ENCODE measurements around the gene CFAP65.
A peak's percentile ranks its signal among the peaks of the same experiment; 100 is the strongest.

Gene CFAP65

GRCh38 chr2:218963601-218964000, 77.7 kb downstream of the CFAP65 start:
- no peaks in the 10 kb centered on the region for H3K36me3 ChIP-seq
- no peak overlapping the region for H3K27ac ChIP-seq
- H3K27me3 ChIP-seq: peaks cover 53 to 79% (median 64%) of the 10 kb centered on the region in 11 experiments
- H3K9ac ChIP-seq: no peak overlapping the region
- peaks cover 0 to 28% (median 12%) of the 10 kb centered on the region in 11 experiments; a peak in 13 of 22 replicates for H4K20me1 ChIP-seq
- no peak overlapping the region for H3K4me3 ChIP-seq
- TF ChIP-seq Cebpa-rat (IDR thresholded peaks at IDR 0.05): no peak
- peaks cover 10 to 23% (median 17%) of the 10 kb centered on the region in 10 experiments; a peak in 19 of 20 replicates for H3K4me1 ChIP-seq
- H3K9me3 ChIP-seq (replicated peaks in 1 of 11): peaks cover 0 to 5% (median 0%) of the 10 kb centered on the region in 11 experiments; a peak in 4 of 22 replicates
- peak overlapping the region in 3 of 11 experiments; percentile 1 to 6 (median 1); a peak in 2 of 22 replicates for H3K4me2 ChIP-seq

- no peak overlapping the region for H3K27ac ChIP-seq
- peaks cover 0 to 28% (median 12%) of the 10 kb centered on the region in 11 experiments; a peak in 13 of 22 replicates for H4K20me1 ChIP-seq
- peaks cover 53 to 85% (median 65%) of the 10 kb centered on the region in 11 experiments for H3K27me3 ChIP-seq
- no peak overlapping the region for H3K4me2 ChIP-seq
- no peaks in the 10 kb centered on the region for H3K36me3 ChIP-seq
- H3K9me3 ChIP-seq (replicated peaks in 1 of 11): peaks cover 0 to 5% (median 0%) of the 10 kb centered on the region in 11 experiments; a peak in 4 of 22 replicates
- no peak for TF ChIP-seq Cebpa-rat (IDR thresholded peaks at IDR 0.05)
- peaks cover 10 to 23% (median 18%) of the 10 kb centered on the region in 10 experiments; a peak in 19 of 20 replicates for H3K4me1 ChIP-seq
- H3K9ac ChIP-seq: no peak overlapping the region
- H3K4me3 ChIP-seq: no peak overlapping the region
Observed at GRCh38 chr2:218962859-218963492, 78.3 kb downstream of the CFAP65 start.

- Histone ChIP-seq H3K36me3 (no peaks in the 10 kb centered on the region), H3K4me1 (peaks cover 10 to 23% (median 18%) of the 10 kb centered on the region in 10 experiments; a peak in 19 of 20 replicates), H3K9me3 (replicated peaks in 1 of 11) (peaks cover 0 to 5% (median 0%) of the 10 kb centered on the region in 11 experiments; a peak in 4 of 22 replicates), H3K27ac (no peak overlapping the region), H3K4me2 (no peak overlapping the region), H4K20me1 (peaks cover 0 to 31% (median 12%) of the 10 kb centered on the region in 11 experiments; a peak in 13 of 22 replicates), H3K9ac (no peak overlapping the region), H3K4me3 (no peak overlapping the region), H3K27me3 (peaks cover 53 to 83% (median 65%) of the 10 kb centered on the region in 11 experiments)
- TF ChIP-seq Cebpa-rat (IDR thresholded peaks at IDR 0.05): no peak
Observed at GRCh38 chr2:218961651-218962570, 79.4 kb downstream of the CFAP65 start.

DNA sequence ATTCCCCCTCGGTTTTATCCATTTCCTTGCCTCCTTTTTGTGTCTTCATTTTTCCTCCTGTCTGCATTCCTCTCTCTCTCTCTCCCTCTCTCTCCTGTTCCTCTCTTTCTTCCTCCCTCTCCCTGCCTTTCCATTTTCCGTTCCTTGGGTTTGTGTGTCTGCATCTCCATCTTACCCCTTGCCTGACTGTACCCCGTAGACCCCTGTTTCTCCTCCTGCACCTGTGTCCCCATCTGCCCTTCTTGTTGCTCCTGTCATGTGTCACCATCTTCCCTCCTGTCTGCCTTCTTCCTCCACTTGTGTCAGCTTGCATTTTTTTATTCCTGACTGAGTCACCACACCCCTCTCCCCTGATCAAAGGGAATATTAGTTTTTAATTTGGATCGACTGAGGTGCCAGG, 80.1 kb downstream of the CFAP65 start:
- Histone ChIP-seq H3K27ac (no peak overlapping the region), H3K4me1 (peaks cover 10 to 23% (median 18%) of the 10 kb centered on the region in 10 experiments; a peak in 19 of 20 replicates), H3K9ac (no peak overlapping the region), H3K27me3 (peaks cover 53 to 80% (median 65%) of the 10 kb centered on the region in 11 experiments), H3K4me3 (no peak overlapping the region), H4K20me1 (peaks cover 0 to 31% (median 12%) of the 10 kb centered on the region in 11 experiments; a peak in 13 of 22 replicates), H3K4me2 (no peak overlapping the region), H3K9me3 (replicated peaks in 1 of 11) (peaks cover 0 to 5% (median 0%) of the 10 kb centered on the region in 11 experiments; a peak in 4 of 22 replicates), H3K36me3 (no peaks in the 10 kb centered on the region)
- TF ChIP-seq Cebpa-rat (IDR thresholded peaks at IDR 0.05): no peak

DNA sequence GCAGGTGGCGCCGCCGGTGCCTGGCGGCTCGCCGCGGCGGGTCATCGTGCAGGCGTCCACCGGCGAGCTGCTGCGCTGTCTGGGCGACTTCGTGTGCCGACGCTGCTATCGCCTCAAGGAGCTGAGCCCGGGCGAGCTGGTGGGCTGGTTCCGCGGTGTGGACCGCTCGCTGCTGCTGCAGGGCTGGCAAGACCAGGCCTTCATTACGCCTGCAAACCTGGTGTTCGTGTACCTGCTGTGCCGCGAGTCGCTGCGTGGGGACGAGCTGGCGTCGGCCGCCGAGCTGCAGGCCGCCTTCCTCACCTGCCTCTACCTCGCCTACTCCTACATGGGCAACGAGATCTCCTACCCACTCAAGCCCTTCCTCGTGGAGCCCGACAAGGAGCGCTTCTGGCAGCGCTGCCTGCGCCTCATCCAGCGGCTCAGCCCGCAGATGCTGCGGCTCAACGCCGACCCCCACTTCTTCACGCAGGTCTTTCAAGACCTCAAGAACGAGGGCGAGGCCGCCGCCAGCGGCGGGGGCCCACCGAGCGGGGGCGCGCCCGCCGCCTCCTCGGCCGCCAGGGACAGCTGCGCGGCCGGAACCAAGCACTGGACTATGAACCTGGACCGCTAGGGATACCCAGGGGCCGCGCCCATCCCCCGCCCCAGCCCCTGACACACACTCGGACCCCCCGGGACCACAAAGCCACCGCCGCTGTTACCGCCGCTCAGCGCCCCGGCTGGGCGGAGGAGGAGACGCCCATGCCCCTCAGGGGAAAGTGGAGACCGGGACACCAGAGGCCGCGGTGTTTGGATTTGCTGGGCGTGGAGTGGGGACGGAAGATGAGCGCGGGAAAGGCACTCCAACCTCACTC, 80.8 kb downstream of the CFAP65 start:
- H3K27ac ChIP-seq: no peak overlapping the region
- H4K20me1 ChIP-seq: peaks cover 0 to 31% (median 12%) of the 10 kb centered on the region in 11 experiments; a peak in 13 of 22 replicates
- peak overlapping the region; percentile 59 to 75 (median 66); a peak in 19 of 20 replicates for H3K4me3 ChIP-seq
- H3K9ac ChIP-seq: peak overlapping the region in 1 of 11 experiments; percentile 65; a peak in 2 of 22 replicates
- H3K4me1 ChIP-seq: peaks cover 10 to 23% (median 18%) of the 10 kb centered on the region in 10 experiments; a peak in 19 of 20 replicates
- peaks cover 0 to 5% (median 0%) of the 10 kb centered on the region in 11 experiments; a peak in 4 of 22 replicates for H3K9me3 ChIP-seq (replicated peaks in 1 of 11)
- H3K27me3 ChIP-seq: peaks cover 53 to 80% (median 65%) of the 10 kb centered on the region in 11 experiments
- no peaks in the 10 kb centered on the region for H3K36me3 ChIP-seq
- TF ChIP-seq Cebpa-rat (IDR thresholded peaks at IDR 0.05): no peak
- H3K4me2 ChIP-seq: peak overlapping the region; percentile 89 to 100 (median 98)

DNA sequence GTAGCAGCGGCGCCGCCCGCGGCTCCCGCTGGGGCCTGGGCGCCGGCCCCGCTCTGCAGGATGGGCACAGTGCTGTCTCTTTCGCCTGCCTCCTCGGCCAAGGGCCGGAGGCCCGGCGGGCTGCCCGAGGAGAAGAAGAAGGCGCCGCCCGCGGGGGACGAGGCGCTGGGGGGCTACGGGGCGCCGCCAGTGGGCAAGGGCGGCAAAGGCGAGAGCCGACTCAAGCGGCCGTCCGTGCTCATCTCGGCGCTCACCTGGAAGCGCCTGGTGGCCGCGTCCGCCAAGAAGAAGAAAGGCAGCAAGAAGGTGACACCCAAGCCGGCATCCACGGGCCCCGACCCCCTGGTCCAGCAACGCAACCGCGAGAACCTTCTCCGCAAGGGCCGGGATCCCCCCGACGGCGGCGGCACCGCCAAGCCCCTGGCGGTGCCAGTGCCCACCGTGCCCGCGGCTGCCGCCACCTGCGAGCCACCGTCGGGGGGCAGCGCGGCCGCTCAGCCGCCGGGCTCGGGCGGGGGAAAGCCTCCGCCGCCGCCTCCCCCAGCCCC, 81.5 kb downstream of the CFAP65 start:
- Histone ChIP-seq H3K36me3 (no peaks in the 10 kb centered on the region), H3K4me1 (peaks cover 10 to 23% (median 18%) of the 10 kb centered on the region in 10 experiments; a peak in 19 of 20 replicates), H3K27ac (no peak overlapping the region), H3K9me3 (replicated peaks in 1 of 11) (peaks cover 0 to 5% (median 0%) of the 10 kb centered on the region in 11 experiments; a peak in 4 of 22 replicates), H3K9ac (peak overlapping the region in 10 of 11 experiments; percentile 46 to 66 (median 60); a peak in 16 of 22 replicates), H3K4me2 (peak overlapping the region; percentile 89 to 100 (median 98)), H3K4me3 (peak overlapping the region; percentile 59 to 75 (median 66)), H3K27me3 (peaks cover 53 to 73% (median 61%) of the 10 kb centered on the region in 11 experiments), H4K20me1 (peaks cover 0 to 31% (median 12%) of the 10 kb centered on the region in 11 experiments; a peak in 13 of 22 replicates)
- TF ChIP-seq Cebpa-rat (IDR thresholded peaks at IDR 0.05): no peak

- Histone ChIP-seq H3K9me3 (replicated peaks in 1 of 11) (peaks cover 0 to 5% (median 0%) of the 10 kb centered on the region in 11 experiments; a peak in 4 of 22 replicates), H3K27me3 (peaks cover 48 to 67% (median 55%) of the 10 kb centered on the region in 11 experiments), H3K9ac (peak within 1 kb of the TSS in 10 of 11 experiments; percentile 48 to 71 (median 63); a peak in 19 of 22 replicates), H3K36me3 (no peaks in the 10 kb centered on the region), H3K4me3 (peak within 1 kb of the TSS; percentile 59 to 75 (median 66)), H4K20me1 (peaks cover 0 to 31% (median 12%) of the 10 kb centered on the region in 11 experiments; a peak in 12 of 22 replicates), H3K27ac (no peak within 1 kb of the TSS), H3K4me1 (peaks cover 10 to 23% (median 18%) of the 10 kb centered on the region in 10 experiments; a peak in 19 of 20 replicates), H3K4me2 (peak within 1 kb of the TSS; percentile 89 to 100 (median 98))
- TF ChIP-seq Cebpa-rat (IDR thresholded peaks at IDR 0.05): no peak
Observed at GRCh38 chr2:218959141-218959731, 82.1 kb downstream of the CFAP65 start, which contains the start of gene CDK5R2. Gene CDK5R2, plus strand, starts transcription at chr2:218959666. Its CDS starts 155 bp downstream, at chr2:218959821.
